ENCODE results near the gene DAGLB.

GRCh38 chr7:6422926-6423632, 24.7 kb downstream of the DAGLB start:
- TF ChIP-seq ZNF384 (IDR thresholded peaks at IDR 0.05) (no peak), BHLHE40 (IDR thresholded peaks at IDR 0.05; ENCODE audit: borderline replicate concordance) (no peak), FOXA1 (IDR thresholded peaks at IDR 0.05) (no peak), CTBP1 (IDR thresholded peaks at IDR 0.05; ENCODE audit: borderline replicate concordance) (no peak), ELF4 (IDR thresholded peaks at IDR 0.05) (no peak), LEF1 (IDR thresholded peaks at IDR 0.05; ENCODE audit: borderline replicate concordance) (no peak), SP1 (IDR thresholded peaks at IDR 0.05) (no peak), FOXM1 (IDR thresholded peaks at IDR 0.05; ENCODE audit: borderline replicate concordance) (no peak), NFRKB (IDR thresholded peaks at IDR 0.05) (no peak), HDGF (IDR thresholded peaks at IDR 0.05; ENCODE audit: borderline replicate concordance) (no peak), SUZ12 (IDR thresholded peaks at IDR 0.05) (no peak)

Data from HEK293T (cell line).